T1000 (cell line): ENCODE measurements around the gene HCFC1R1.

Experiments used
- DNase-seq: peaks from one replicate; lab custom pipeline; 2025; ENCODE audit warnings: mixed read lengths; lab: John Stamatoyannopoulos, UW

HCFC1R1 gene

GRCh38 chr16:3035972-3036725 lies 12.4 kb upstream of the HCFC1R1 start:
- no peak for DNase-seq

GRCh38 chr16:3035289-3035971 lies 11.7 kb upstream of the HCFC1R1 start:
- DNase-seq: no peak

GRCh38 chr16:3032624-3033023 lies 8.9 kb upstream of the HCFC1R1 start:
- no peak for DNase-seq

- DNase-seq: no peak
Measured at GRCh38 chr16:3030222-3031212, 6.8 kb upstream of the HCFC1R1 start.

- DNase-seq: no peak
Measured at GRCh38 chr16:3029491-3030221, 5.9 kb upstream of the HCFC1R1 start.

- no peak for DNase-seq
Measured at GRCh38 chr16:3028716-3029319, 5.1 kb upstream of the HCFC1R1 start.

GRCh38 chr16:3027983-3028715 lies 4.4 kb upstream of the HCFC1R1 start:
- DNase-seq: no peak

GRCh38 chr16:3027489-3027795 lies 3.7 kb upstream of the HCFC1R1 start:
- DNase-seq: no peak

- DNase-seq: no peak
Measured at GRCh38 chr16:3026609-3027488, 3.1 kb upstream of the HCFC1R1 start.

GRCh38 chr16:3026003-3026378 lies 2.2 kb upstream of the HCFC1R1 start:
- no peak for DNase-seq

GRCh38 chr16:3025032-3026002 lies 1.6 kb upstream of the HCFC1R1 start:
- DNase-seq: no peak

- DNase-seq: peak; percentile 80
Measured at GRCh38 chr16:3023415-3023668, 400 bp downstream of the HCFC1R1 start.

GRCh38 chr16:3022684-3023414 lies 893 bp downstream of the HCFC1R1 start:
- DNase-seq: no peak

- DNase-seq: peak; percentile 91
Measured at GRCh38 chr16:3022208-3022683, 1.5 kb downstream of the HCFC1R1 start.

- peak; percentile 91 for DNase-seq
Measured at GRCh38 chr16:3021449-3022207, 2.1 kb downstream of the HCFC1R1 start.

GRCh38 chr16:3020604-3021448 lies 2.9 kb downstream of the HCFC1R1 start:
- peak; percentile 93 for DNase-seq
